ENCODE data around the gene ANGPT4. TPM values are rescaled to one million over a fixed set of nuclear protein-coding genes. Genes with fewer than 3 reads are reported as not detected.
A peak's percentile ranks its signal among the peaks of the same experiment; 100 is the strongest.

Gene ANGPT4
- total and polyA plus RNA-seq, 8 donors = 0.05 to 1.8 (median 0.18) TPM; not detected in 4

DNA sequence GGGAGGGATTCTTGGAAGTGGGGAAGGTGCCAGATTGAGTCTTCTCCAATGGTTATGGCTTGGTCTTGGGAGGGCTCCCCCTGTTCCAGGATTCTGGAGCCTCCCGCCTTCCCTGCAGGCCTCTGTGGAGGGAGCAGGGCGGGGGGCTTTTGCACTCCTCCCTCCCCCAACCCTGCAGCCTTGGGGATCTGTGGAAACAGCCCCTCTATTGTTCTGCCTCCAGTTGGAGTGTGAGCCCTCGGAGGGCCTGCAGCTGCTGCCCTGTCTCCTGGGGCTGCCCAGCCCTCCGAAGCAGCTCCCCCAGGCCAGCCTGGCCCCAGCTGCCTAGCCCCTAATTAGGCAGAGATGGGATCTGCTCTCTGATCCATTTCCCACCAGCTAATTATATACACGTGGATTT, 67.9 kb downstream of the ANGPT4 start:
- H3K4me3 ChIP-seq = no peak overlapping the region
- intact Hi-C loops (cut with DNase I; ENCODE audit: low total_unique reads) = no loop called here
- H3K4me1 ChIP-seq = peaks cover 16 to 41% (median 33%) of the 10 kb centered on the region in 4 donors
- H3K36me3 ChIP-seq = peaks cover 0 to 10% (median 0%) of the 10 kb centered on the region in 4 donors
- H3K9me3 ChIP-seq = no peaks in the 10 kb centered on the region
- H3K27ac ChIP-seq = no peak overlapping the region
- 88 to 100% (median 90%) methylated on average over 3 to 5 of the region's 5 CpGs for WGBS, 5 donors
- peak in 1 of 2 donors; percentile 43 for DNase-seq
- TF ChIP-seq EP300 (IDR thresholded peaks at IDR 0.05) = no peak
- no peak for TF ChIP-seq POLR2AphosphoS5 (IDR thresholded peaks at IDR 0.05)
- no peak for TF ChIP-seq POLR2A (IDR thresholded peaks at IDR 0.05)
- TF ChIP-seq, protein P1, sequence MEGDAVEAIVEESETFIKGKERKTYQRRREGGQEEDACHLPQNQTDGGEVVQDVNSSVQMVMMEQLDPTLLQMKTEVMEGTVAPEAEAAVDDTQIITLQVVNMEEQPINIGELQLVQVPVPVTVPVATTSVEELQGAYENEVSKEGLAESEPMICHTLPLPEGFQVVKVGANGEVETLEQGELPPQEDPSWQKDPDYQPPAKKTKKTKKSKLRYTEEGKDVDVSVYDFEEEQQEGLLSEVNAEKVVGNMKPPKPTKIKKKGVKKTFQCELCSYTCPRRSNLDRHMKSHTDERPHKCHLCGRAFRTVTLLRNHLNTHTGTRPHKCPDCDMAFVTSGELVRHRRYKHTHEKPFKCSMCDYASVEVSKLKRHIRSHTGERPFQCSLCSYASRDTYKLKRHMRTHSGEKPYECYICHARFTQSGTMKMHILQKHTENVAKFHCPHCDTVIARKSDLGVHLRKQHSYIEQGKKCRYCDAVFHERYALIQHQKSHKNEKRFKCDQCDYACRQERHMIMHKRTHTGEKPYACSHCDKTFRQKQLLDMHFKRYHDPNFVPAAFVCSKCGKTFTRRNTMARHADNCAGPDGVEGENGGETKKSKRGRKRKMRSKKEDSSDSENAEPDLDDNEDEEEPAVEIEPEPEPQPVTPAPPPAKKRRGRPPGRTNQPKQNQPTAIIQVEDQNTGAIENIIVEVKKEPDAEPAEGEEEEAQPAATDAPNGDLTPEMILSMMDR (IDR thresholded peaks at IDR 0.05) = no peak
- no peaks in the 10 kb centered on the region for H3K27me3 ChIP-seq

DNA sequence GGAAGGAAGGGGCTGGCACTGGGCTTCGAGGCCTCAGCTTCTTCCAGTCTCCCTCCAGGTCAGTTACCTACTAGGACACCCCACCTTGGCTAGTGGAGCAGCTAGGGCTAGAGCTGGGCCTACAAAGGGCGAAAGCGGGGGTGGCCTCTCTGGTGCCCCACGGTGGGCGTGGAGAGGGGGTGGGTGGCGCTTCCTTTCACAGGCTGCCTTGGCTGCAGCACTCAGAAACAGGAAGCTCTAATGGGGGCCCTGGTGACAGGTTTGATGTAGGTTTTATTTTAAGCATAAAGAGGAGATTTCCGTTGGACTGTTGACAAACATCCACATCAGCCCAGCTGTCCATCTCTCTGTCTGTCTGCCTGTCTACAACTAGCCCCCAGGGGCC, 69.2 kb downstream of the ANGPT4 start:
- H3K4me1 ChIP-seq = peaks cover 24 to 54% (median 45%) of the 10 kb centered on the region in 4 donors
- peaks cover 0 to 10% (median 0%) of the 10 kb centered on the region in 4 donors for H3K36me3 ChIP-seq
- H3K27me3 ChIP-seq = peaks cover 0 to 8% (median under 1%) of the 10 kb centered on the region in 3 donors
- H3K27ac ChIP-seq = no peak overlapping the region
- intact Hi-C loops (cut with DNase I; ENCODE audit: low total_unique reads) = no loop called here
- H3K4me3 ChIP-seq = no peak overlapping the region
- TF ChIP-seq EP300 (IDR thresholded peaks at IDR 0.05) = no peak
- TF ChIP-seq POLR2A (IDR thresholded peaks at IDR 0.05) = no peak
- TF ChIP-seq, protein P1 (IDR thresholded peaks at IDR 0.05) = no peak
- TF ChIP-seq POLR2AphosphoS5 (IDR thresholded peaks at IDR 0.05) = no peak
- peak in 1 of 2 donors; percentile 64 for DNase-seq
- 48 to 72% (median 59%) methylated on average over 5 to 7 of the region's 7 CpGs for WGBS, 5 donors
- no peaks in the 10 kb centered on the region for H3K9me3 ChIP-seq

DNA sequence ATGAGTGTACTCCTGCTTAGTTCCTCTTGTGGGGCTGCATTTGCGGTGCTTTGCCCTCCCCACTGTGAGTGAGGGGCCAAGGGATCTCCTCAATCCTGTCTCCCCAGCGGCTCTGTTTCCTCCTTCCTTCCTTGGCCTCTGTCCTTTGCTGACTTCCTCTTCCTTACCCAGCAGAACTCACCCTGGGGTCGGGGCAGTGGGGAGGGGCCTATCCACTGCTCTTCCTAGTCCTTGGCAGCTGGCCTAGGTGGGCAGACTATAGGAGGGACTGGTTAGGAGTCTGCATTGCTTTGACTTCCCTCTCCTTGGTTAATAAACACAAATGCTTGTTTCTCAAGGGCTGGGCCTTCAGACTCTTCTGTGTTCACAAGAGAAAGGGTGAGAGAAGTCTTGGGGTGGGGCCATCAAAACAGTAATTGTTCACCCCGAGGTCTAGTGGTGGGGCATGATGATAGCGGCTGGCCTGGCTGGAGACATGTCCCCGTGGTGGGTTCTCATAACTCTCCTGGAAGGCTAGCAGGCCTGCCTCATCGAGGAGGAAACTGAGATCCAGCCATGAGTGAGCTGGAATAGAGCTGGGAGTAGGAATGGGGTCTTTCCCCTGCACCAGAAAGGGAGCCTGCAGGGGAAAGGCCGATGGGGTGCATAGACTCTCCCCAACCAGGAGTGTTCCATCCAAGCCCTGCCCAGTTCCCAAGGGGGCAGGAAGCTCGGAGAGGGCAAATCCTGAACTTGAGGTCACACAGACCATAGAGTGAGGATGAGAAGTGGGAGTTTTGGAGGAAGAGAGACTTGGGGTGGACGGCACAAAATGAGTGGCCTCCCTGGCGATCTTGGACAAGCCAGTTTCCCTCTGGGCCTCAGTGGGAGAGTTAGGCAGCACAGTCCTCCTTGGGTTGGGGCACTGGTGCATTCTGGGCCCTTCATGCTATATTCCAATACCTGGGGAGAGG, 69.9 kb downstream of the ANGPT4 start:
- peaks cover 28 to 61% (median 52%) of the 10 kb centered on the region in 4 donors for H3K4me1 ChIP-seq
- TF ChIP-seq POLR2A (IDR thresholded peaks at IDR 0.05) (no peak), EP300 (IDR thresholded peaks at IDR 0.05) (no peak)
- intact Hi-C loops (cut with DNase I; ENCODE audit: low total_unique reads) = no loop called here
- no peak overlapping the region for H3K27ac ChIP-seq
- peak overlapping the region in 2 of 4 donors; percentile 42 to 53 for H3K4me3 ChIP-seq
- WGBS, 5 donors = 64 to 72% (median 70%) methylated on average over 11 of the region's 11 CpGs
- no peak for DNase-seq
- H3K27me3 ChIP-seq = peaks cover 0 to 14% (median 7%) of the 10 kb centered on the region in 3 donors
- no peaks in the 10 kb centered on the region for H3K9me3 ChIP-seq
- H3K36me3 ChIP-seq = peaks cover 0 to 10% (median 0%) of the 10 kb centered on the region in 4 donors

DNA sequence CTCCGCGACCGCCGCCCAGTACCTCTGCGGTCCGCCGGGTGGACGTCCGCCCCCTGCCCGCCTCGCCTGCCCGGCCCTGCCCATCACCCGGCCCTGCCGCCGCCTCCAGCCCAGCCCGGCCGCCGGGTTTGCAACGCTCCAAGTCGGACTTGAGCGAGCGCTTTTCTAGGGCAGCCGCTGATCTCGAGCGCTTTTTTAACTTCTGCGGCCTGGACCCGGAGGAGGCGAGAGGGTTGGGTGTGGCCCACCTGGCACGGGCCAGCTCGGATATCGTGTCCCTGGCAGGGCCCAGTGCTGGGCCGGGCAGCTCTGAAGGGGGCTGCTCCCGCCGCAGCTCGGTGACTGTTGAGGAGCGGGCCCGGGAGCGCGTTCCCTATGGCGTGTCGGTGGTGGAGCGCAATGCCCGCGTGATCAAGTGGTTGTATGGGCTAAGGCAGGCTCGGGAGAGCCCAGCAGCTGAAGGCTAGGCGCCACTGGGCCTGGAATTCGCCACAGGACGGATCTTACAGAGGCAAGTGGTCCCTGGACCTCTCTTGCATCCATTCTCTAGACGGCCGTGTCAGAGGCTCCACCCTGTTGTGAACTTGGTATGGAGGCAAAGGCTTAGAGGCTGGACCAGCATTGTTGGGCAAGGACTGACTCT, 70.8 kb downstream of the ANGPT4 start:
- Histone ChIP-seq H3K4me3 (peak overlapping the region; percentile 41 to 53 (median 43)), H3K36me3 (peaks cover 0 to 10% (median 0%) of the 10 kb centered on the region in 4 donors), H3K27me3 (peaks cover 0 to 23% (median 11%) of the 10 kb centered on the region in 3 donors), H3K27ac (peak overlapping the region in 2 of 5 donors; percentile 50), H3K9me3 (no peaks in the 10 kb centered on the region), H3K4me1 (peaks cover 34 to 70% (median 58%) of the 10 kb centered on the region in 4 donors)
- DNase-seq = no peak
- TF ChIP-seq EP300 (IDR thresholded peaks at IDR 0.05) (no peak), POLR2A (IDR thresholded peaks at IDR 0.05) (no peak), POLR2AphosphoS5 (IDR thresholded peaks at IDR 0.05) (no peak)
- TF ChIP-seq, protein P1 (IDR thresholded peaks at IDR 0.05) = no peak
- intact Hi-C loops (cut with DNase I; ENCODE audit: low total_unique reads) = no loop called here
- 61 to 80% (median 75%) methylated on average over 16 to 50 of the region's 50 CpGs for WGBS, 5 donors

All from stomach (tissue), 9 donors.